ENCODE measurements around the gene SLC25A18.
"Not testable (repeated sequence)": the region's sequence is repeated elsewhere in the genome, so short reads cannot be mapped to it uniquely, and the experiment has no call there.

SLC25A18 gene

GRCh38 chr22:17607891-17608521 lies 44.7 kb downstream of the SLC25A18 start:
- DNase-seq (ENCODE audit: low spot score), result no peak

GRCh38 chr22:17612057-17612456 lies 48.8 kb downstream of the SLC25A18 start:
- no peak for DNase-seq (ENCODE audit: low spot score)

- DNase-seq (ENCODE audit: low spot score), result no peak
These were observed 50.0 kb downstream of the SLC25A18 start for GRCh38 chr22:17613280-17613679.

DNA sequence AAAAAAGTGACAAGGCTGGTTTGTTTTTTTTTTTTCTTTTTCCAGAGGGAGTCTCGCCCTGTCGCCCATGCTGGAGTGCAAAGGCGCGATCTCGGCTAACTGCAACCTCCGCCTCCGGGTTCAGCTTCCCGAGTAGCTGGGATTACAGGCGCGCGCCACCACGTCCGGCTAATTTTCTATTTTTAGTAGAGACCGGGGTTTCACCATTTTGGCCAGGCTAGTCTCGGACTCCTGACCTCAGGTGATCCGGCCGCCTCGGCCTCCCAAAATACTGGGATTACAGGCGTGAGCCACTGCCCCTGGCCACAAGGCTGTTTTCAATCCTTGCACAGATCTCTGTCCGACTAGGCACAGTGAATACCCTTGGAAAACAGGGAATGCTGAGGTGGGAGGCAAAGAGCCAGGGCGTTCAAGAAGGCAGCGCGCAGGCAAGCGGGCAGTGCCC lies 64.7 kb downstream of the SLC25A18 start:
- DNase-seq (ENCODE audit: low spot score), result no peak

DNA sequence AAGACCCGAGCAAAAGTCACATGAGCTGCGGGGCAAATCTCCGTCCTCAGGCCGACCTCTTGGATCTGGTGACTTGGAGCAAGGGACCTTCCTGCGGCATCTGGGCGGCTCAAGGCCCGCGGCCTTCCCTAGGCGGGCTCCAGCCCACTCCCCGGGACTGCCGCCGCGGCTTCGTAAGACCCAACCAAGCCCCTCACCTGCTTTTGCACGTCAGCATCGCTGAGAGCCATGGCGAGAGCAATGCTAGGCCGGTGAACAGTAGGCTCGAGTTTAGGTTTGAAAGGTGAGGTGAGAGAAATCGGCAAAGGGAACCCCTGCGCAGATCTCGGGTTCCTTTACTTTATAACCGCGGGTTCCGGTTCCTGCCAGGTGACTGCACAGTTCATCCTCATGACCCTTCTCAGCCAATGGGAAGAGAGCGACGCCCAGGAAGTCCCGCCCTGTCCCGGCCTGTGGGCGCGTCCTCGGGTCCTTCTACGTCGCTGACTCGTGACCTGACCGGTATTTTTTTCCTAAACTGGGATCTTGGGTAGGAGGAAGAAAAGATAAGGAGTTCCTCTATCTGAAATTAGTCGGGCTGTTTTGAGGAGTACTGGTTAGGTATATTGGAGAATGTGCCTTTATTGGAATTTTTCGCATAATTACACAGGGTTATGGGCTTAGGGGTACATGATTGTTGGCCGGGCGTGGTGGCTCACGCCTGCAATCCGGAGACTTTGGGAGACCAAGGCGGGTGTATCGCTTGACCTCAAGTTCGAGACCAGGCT lies 65.3 kb downstream of the SLC25A18 start, which contains the start of gene ATP6V1E1:
Gene ATP6V1E1 (minus strand): TSS at position 344 of the 767 bp plus-strand sequence. CDS start 114 bp downstream, at position 230.
- DNase-seq (ENCODE audit: low spot score), result peak; percentile 92

GRCh38 chr22:17629173-17629489 lies 65.8 kb downstream of the SLC25A18 start:
- DNase-seq (ENCODE audit: low spot score), result no peak

DNA sequence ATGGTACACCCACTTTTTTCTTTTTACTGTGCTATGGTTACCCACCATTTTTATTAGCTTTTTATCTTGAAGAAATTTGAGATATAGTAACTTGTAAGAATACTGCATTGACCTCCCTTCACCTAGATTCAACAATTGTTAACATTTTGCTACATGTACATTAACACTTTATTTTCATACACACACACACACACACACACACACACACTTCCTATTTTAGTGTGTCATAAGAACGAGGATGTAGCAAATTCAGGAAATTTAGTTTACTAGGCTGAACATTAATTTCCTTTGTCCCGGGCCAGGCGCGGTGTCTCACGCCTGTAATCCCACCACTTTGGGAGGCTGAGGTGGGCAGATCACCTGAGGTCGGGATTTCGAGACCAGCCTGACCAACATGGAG lies 66.3 kb downstream of the SLC25A18 start:
- DNase-seq (ENCODE audit: low spot score), result no peak

DNA sequence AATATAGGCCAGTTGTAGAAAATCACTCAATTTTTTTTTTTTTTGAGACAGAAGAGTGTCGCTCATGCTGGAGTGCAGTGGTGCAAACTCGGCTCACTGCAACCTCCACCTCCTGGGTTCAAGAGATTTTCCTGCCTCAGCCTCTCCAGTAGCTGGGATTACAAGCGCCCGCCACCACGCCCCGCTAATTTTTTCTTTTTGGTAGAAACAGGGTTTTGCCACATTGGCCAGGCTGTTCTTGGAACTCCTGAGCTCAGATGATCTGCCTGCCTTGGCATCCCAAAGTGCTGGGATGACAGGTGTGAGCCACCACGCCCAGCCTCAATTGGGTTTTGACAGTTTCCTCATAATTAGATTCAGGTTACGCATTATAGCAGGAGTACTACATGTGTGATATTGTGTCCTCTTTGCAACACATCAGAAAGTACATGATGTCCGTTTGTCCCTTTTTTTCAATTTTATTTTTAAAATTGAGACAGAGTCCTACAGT lies 67.8 kb downstream of the SLC25A18 start:
- no peak for DNase-seq (ENCODE audit: low spot score)

DNA sequence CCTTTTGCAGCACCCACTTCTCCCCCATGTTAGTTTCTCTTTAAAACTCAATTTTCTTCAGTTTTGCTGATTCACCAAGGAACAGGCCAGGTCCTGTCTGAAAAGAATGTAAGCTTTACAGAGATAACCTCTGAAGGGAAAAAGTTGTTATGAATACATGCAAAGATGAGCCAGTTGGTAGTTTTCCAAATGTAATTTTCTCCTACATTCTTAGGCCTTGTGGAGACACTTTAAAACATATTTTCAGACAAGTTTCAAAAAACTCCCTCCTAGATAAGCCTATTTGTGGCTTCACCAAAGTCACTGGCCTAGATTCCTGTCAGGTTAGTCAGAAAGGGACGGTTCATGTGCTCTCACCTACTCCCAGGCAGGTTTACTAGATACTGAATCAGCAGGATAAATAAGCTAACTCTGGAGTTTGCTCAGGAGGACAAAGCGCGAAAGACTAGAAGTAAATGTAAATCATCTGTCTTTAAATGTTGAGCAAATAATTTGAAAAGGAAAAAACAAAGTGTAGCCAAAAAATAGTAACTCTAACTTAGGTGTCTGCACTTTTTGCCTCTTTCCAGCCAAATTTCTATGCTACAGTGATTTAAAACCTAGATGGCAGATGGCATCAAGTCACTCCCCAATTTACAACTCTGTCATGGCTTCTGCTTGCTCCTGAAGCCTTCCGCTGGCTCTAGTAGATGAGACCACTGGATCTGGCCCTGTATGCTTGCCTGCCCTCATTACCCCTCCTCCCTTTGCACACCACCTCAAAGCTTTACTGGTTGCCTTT lies 70.1 kb downstream of the SLC25A18 start:
- peak; percentile 27 for DNase-seq (ENCODE audit: low spot score)

GRCh38 chr22:17633998-17634323 lies 70.7 kb downstream of the SLC25A18 start:
- DNase-seq (ENCODE audit: low spot score), result no peak

DNA sequence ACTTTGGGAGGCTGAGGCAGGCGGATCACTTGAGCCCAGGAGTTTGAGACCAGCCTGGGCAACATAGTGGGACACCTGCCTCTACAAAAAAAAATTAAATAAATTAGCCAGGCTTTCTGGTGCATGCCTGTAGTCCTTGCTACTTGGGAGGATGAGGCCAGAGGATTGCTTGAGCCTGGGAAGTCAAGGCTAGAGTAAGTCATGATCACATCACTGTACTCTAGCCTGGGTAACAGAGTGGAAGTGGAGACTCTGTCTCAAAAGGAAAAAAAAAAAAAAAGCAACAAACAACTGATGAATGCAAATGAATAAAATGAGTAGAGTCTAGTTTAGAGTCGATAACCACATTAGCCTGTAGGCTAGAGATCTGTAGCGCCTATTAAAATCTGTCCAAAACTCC lies 71.4 kb downstream of the SLC25A18 start:
- no peak for DNase-seq (ENCODE audit: low spot score)

DNA sequence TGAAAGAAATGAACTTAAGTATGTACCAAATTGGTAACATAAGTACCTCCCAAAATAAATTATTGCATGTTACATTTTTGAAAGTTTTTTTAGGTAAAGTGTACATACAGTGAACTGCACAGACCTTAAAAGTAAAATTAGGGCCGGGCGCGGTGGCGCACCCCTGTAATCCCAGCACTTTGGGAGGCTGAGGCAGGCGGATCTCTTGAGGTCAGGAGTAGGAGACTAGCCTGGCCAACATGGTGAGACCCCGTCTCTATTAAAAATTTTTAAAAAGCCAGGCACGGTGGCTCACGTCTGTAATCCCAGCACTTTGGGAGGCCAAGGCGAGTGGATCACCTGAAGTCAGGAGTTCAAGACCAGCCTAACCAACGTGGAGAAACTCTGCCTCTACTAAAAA lies 73.6 kb downstream of the SLC25A18 start:
- not testable (repeated sequence) for DNase-seq (ENCODE audit: low spot score)

- DNase-seq (ENCODE audit: low spot score), result peak; percentile 22
These were observed 74.3 kb downstream of the SLC25A18 start for GRCh38 chr22:17637490-17638181.

GRCh38 chr22:17638182-17638431 lies 74.8 kb downstream of the SLC25A18 start:
- peak; percentile 56 for DNase-seq (ENCODE audit: low spot score)

DNA sequence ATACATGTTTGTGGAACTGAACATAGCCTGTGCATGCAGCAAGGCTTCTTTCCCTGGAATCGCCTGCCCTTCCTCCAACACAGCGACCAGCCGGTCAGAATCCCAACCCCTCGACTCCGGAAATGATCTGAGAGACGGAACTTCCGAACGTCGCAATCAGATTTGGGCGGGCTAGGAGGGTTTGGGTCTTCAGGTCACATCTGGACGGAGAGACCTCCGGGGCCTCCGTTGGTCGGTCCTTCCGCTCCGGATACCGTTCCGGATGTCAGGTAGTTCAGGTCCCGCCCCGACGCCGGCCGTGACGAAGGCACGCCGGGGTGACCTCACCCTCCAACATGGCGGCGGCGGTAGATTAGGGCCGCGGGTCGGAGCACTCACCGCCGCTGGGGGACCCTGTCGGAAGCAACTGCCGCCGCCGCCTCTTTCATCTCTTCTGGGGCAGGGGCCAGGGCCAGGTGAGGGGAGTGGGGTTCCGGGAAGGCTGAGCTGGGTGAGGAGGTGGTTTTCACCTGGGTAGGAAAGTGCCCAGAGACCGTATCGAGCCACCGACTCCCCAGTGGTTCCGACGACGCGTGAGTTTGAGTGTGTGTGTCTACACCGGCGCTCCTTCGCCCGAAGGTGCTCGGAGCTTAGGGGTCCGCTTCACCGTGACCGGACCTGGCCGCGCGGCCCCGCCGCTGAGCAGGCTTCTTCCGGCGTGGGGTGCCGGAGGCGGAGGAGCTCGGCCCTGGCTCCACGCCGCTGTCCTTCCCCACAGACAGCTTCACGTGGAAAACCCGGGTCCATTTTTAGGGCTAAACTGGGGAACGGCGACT lies 75.3 kb downstream of the SLC25A18 start, which contains the start of gene BCL2L13:
Gene BCL2L13 (plus strand): TSS at position 326 of the 815 bp plus-strand sequence. CDS start 16,955 bp downstream, outside the sequence.
- DNase-seq (ENCODE audit: low spot score), result peak; percentile 92

GRCh38 chr22:17639247-17639741 lies 76.0 kb downstream of the SLC25A18 start:
- peak; percentile 73 for DNase-seq (ENCODE audit: low spot score)
